Uterus (tissue), 4 donors: Measurements from ENCODE around the gene BRSK2. TPM values are rescaled to one million over a fixed set of nuclear protein-coding genes. Genes with fewer than 3 reads are reported as not detected.

ENCODE experiments used
- DNase-seq, 2 donors: peaks; one replicate each; pipeline ENCODE4 v3.0.0-alpha.2; 2019 to 2020
- H3K27ac ChIP-seq, 2 donors: fragments of 200-600 bp; sonication (generic); 1 replicate in 1 of 2; 2 replicates in 1 of 2; pipeline ENCODE4 v1.5.1; 2016 to 2018
- H3K27me3 ChIP-seq, 2 donors: fragments of 200-600 bp; sonication (generic); one replicate each; pipeline ENCODE4 v1.5.1; 2018 to 2019; ENCODE audit warnings: control low read depth in 1 of 2
- H3K36me3 ChIP-seq, 2 donors: fragments of 200-600 bp; sonication (generic); one replicate each; pipeline ENCODE4 v1.5.1; 2019; ENCODE audit warnings: control low read depth in 1 of 2
- H3K4me1 ChIP-seq, 2 donors: fragments of 200-600 bp; sonication (generic); one replicate each; pipeline ENCODE4 v1.5.1; 2018 to 2019; ENCODE audit warnings: control low read depth in 1 of 2
- H3K4me3 ChIP-seq, 2 donors: fragments of 200-600 bp; sonication (generic); 1 replicate in 1 of 2; 2 replicates in 1 of 2; pipeline ENCODE4 v1.5.1; 2018 to 2019; ENCODE audit warnings: mild to moderate bottlenecking in 1 of 2
- H3K9me3 ChIP-seq, 2 donors: fragments of 200-600 bp; sonication (generic); one replicate each; pipeline ENCODE4 v1.5.1; 2019; ENCODE audit warnings: control low read depth in 1 of 2
- POLR2A ChIP-seq, 2 donors: fragments of 450-650 bp; IDR thresholded peaks; one replicate each; pipeline ENCODE4 v1.6.1; 2016; ENCODE audit warnings: antibody characterized with exemption in 2 of 2, mild to moderate bottlenecking in 1 of 2, moderate library complexity in 1 of 2
- intact Hi-C: fragments of 100-400 bp; cut with DNase I; formaldehyde crosslinking; loops from one replicate; pipeline ENCODE4 v1.15.1; 2023; ENCODE audit warnings: low total_unique reads
- total RNA-seq, 4 donors: library from RNA; depleted of rRNA in 3 of 4; stranded (reverse); fragments of >200 nt in 3 of 4; gene quantifications; one replicate each; pipeline versions ENCODE4 v1.1.0 to v1.2.4, GENCODE V29; 2014 to 2023
- TF ChIP-seq, protein P1 (sequence below), 4 experiments: fragments of 200-600 bp in 2 of 4; fragments of 450-650 bp in 2 of 4; sonication (generic) in 2 of 4; IDR thresholded peaks; one replicate each; pipeline ENCODE4 v1.5.1; 2016 to 2019; ENCODE audit warnings: antibody characterized with exemption in 4 of 4, mild to moderate bottlenecking in 2 of 4, moderate library complexity in 1 of 4
- donor health status: DM: yes; HTN: yes; CAD: no.

The BRSK2 gene
- total RNA-seq, 4 donors from 2014 or later, result 1.5 to 2.2 TPM; not detected in 2

DNA sequence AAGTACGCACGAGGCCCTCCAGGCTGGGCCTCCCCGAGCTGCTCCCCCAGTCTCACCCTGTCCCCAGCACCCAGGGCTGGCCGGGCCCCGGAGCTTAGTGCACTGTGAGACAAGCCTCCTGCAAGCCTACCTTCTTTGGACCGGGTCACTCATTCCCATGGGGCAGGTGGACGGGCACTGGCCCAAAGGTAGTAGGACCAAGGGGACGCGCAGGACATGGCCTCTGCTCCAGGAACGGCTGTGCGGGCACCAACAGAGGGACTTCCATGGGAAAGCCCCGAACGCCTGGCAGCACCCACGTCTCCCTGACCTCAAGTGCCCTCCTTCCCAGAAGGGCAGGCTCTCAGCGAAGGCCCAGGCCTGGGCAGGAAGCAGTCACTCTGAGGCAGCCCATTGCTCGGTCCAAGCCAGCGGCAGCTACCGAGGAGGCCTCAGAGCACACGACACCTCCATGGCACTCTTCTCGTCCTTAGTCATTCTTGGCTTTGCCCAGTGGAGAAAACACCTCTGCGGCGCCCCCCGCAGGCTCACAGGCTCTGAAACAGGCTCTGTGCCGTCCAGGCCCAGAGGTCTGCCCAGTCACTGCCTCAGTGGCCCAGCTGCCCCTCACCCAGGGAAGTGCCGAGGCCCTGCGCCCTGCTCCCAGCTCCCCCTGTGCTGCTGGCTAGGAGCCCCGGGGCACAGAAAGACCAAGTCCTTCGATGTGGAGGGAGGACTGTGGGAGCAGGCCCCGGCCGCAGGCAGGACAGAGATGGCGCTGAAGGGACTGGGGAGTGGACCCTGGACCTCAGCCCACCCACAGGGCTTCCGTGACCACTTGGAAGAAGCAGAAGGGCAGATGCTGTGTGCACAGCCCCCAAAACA, 93.1 kb downstream of the BRSK2 start:
- no peak overlapping the region for H3K4me3 ChIP-seq
- intact Hi-C loops, result no loop called here

DNA sequence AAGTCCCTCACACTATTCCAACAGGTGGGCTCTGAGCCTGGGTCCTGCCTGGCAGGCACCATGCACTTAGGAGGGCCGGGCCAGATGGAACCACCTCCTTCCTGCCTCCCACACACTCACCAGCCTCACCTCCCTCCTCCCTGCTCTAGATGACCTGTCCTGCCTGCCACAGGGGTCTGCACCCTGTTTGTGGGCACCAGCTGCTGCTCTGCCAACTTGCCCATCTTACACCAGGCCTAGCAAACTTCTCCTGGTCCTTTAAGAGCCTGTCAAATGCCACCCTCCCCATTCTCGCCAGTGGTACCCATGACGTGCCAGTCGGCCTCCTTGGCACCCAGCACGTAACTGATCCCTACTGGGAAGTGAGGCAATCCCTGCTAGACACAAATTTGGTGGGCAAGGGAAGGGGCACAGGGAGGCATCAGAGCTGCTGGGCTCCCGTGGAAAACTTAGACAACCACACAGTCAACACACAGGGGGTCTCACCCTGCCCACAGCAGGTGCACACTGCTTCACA, 93.8 kb downstream of the BRSK2 start:
- Histone ChIP-seq H3K9me3 (no peaks in the 10 kb centered on the region), H3K36me3 (no peaks in the 10 kb centered on the region), H3K27me3 (no peaks in the 10 kb centered on the region), H3K27ac (peak overlapping the region; percentile 84), H3K4me1 (peaks cover 0 to 35% of the 10 kb centered on the region in 2 donors), H3K4me3 (no peak overlapping the region)
- intact Hi-C loops, result no loop called here
- no peak for TF ChIP-seq POLR2A (IDR thresholded peaks at IDR 0.05)
- TF ChIP-seq, protein P1, sequence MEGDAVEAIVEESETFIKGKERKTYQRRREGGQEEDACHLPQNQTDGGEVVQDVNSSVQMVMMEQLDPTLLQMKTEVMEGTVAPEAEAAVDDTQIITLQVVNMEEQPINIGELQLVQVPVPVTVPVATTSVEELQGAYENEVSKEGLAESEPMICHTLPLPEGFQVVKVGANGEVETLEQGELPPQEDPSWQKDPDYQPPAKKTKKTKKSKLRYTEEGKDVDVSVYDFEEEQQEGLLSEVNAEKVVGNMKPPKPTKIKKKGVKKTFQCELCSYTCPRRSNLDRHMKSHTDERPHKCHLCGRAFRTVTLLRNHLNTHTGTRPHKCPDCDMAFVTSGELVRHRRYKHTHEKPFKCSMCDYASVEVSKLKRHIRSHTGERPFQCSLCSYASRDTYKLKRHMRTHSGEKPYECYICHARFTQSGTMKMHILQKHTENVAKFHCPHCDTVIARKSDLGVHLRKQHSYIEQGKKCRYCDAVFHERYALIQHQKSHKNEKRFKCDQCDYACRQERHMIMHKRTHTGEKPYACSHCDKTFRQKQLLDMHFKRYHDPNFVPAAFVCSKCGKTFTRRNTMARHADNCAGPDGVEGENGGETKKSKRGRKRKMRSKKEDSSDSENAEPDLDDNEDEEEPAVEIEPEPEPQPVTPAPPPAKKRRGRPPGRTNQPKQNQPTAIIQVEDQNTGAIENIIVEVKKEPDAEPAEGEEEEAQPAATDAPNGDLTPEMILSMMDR (IDR thresholded peaks at IDR 0.05), result no peak
- DNase-seq, result peak; percentile 15 to 16

More for the DNA sequence above, 93.1 kb downstream of the BRSK2 start:
- Histone ChIP-seq H3K27ac (peak overlapping the region; percentile 84), H3K27me3 (no peaks in the 10 kb centered on the region), H3K4me1 (peaks cover 0 to 35% of the 10 kb centered on the region in 2 donors), H3K9me3 (no peaks in the 10 kb centered on the region), H3K36me3 (no peaks in the 10 kb centered on the region)
- peak; percentile 20 to 26 for DNase-seq
- no peak for TF ChIP-seq POLR2A (IDR thresholded peaks at IDR 0.05)
- TF ChIP-seq, protein P1 (IDR thresholded peaks at IDR 0.05), result no peak

DNA sequence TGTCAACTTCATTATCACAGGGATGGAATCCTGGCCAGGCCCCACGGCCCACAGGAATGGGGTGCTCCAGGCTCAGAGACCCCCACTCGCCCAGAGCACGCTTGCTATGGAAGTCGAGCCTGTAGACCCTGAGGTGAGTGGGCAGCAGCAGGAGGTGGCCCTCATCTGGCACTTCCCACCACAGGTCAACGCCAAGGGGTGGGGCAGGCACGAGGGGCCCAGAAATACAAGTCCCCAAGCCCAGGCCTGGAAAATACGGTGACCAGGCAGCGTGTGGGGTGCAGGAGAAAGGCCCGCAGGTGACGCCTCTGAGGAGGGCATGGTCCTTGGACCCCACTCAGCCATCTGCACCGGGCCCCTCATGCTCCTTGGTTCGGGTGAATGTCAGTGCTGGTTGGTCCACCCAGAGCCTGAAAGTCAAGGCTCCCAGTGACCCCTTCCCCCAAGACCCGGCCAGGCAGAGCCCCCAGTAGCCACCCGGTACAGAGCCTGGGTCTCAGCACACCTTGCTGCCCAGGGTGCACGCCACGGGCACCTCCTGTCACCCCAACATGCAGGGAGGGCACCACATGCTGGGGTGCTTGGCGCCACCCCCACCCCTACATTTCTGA, 94.4 kb downstream of the BRSK2 start:
- H3K27ac ChIP-seq, result peak overlapping the region; percentile 84
- TF ChIP-seq, protein P1 (IDR thresholded peaks at IDR 0.05), result no peak
- no peak for TF ChIP-seq POLR2A (IDR thresholded peaks at IDR 0.05)
- no peaks in the 10 kb centered on the region for H3K27me3 ChIP-seq
- H3K4me1 ChIP-seq, result peaks cover 0 to 35% of the 10 kb centered on the region in 2 donors
- no peak overlapping the region for H3K4me3 ChIP-seq
- no peaks in the 10 kb centered on the region for H3K9me3 ChIP-seq
- peak; percentile 11 for DNase-seq
- H3K36me3 ChIP-seq, result no peaks in the 10 kb centered on the region
- intact Hi-C loops, result no loop called here

- DNase-seq, result no peak
- Histone ChIP-seq H3K9me3 (no peaks in the 10 kb centered on the region), H3K27ac (peak overlapping the region; percentile 47 to 84), H3K27me3 (no peaks in the 10 kb centered on the region), H3K36me3 (no peaks in the 10 kb centered on the region), H3K4me1 (peaks cover 0 to 35% of the 10 kb centered on the region in 2 donors), H3K4me3 (peak overlapping the region in 1 of 2 donors; percentile 33)
- intact Hi-C loops, result no loop called here
- TF ChIP-seq POLR2A (IDR thresholded peaks at IDR 0.05), result no peak
- TF ChIP-seq, protein P1 (IDR thresholded peaks at IDR 0.05), result peak in 1 of 4 experiments; percentile 8
Measured at GRCh38 chr11:1484695-1485503, 95.2 kb downstream of the BRSK2 start.
